ENCODE data around the gene LRRTM4. TPM values are rescaled to one million over a fixed set of nuclear protein-coding genes. Genes with fewer than 3 reads are reported as not detected.

The LRRTM4 gene
- total RNA-seq, 2 donors from 2014 or later, result not detected

DNA sequence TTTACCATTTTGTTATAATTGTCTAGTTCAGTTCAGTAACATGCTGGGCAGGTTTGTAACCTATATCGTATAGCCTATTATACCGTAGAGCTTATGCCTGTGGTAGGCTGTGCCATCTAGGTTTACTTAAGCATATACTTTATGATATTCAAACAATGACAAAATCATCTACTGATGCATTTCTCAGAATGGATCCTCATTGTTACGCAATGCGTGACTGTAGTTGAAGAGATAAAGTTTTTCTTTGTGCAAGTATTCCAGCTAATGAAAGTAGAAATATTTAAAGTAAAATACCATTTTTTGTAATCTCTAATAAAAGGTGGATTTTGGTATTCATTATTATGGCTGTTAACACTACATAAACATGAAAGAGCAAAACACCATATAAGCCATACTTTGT is 100.2 kb downstream of the LRRTM4 start:
- no peak for ATAC-seq (replicated peaks)
- Mint-ChIP-seq H3K9me3 (peaks cover 9% of the 10 kb centered on the region), H3K4me3 (no peak overlapping the region), H3K27me3 (no peaks in the 10 kb centered on the region), H3K4me1 (no peaks in the 10 kb centered on the region), H3K27ac (no peak overlapping the region), H3K36me3 (ENCODE audit: low read depth) (no peaks in the 10 kb centered on the region)

- H3K27me3 Mint-ChIP-seq, result no peaks in the 10 kb centered on the region
Measured at GRCh38 chr2:77418537-77418936, 103.6 kb downstream of the LRRTM4 start.

DNA sequence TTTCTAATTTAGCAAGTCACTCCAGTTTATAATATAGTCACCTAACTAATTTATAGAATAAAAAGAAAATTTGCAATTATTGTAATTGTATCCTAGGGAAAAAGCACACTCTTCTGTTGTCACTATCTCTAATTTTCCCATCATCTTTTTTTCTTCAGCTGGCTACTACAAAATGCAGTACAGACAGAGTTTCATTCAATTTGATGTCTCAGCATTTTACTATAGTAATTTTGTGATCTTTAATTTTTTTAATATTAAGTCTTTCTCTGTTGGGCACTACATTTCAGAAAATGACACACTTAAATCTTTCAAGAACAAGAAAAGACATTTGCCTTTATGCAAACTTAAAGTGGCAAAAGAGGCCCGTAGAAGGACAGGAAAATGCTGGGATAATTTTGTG is 118.0 kb downstream of the LRRTM4 start:
- Mint-ChIP-seq H3K27me3 (no peaks in the 10 kb centered on the region), H3K27ac (no peak overlapping the region), H3K4me3 (no peak overlapping the region), H3K9me3 (peaks cover 10% of the 10 kb centered on the region), H3K4me1 (no peaks in the 10 kb centered on the region), H3K36me3 (ENCODE audit: low read depth) (no peaks in the 10 kb centered on the region)
- ATAC-seq (replicated peaks), result no peak

More at GRCh38 chr2:77418537-77418936, 103.6 kb downstream of the LRRTM4 start:
- no peak overlapping the region for H3K4me3 Mint-ChIP-seq
- ATAC-seq (replicated peaks), result no peak
- no peaks in the 10 kb centered on the region for H3K36me3 Mint-ChIP-seq (ENCODE audit: low read depth)
- no peak overlapping the region for H3K27ac Mint-ChIP-seq
- H3K9me3 Mint-ChIP-seq, result peaks cover 18% of the 10 kb centered on the region
- no peaks in the 10 kb centered on the region for H3K4me1 Mint-ChIP-seq

- no peak for ATAC-seq (replicated peaks)
- Mint-ChIP-seq H3K27me3 (no peaks in the 10 kb centered on the region), H3K36me3 (ENCODE audit: low read depth) (no peaks in the 10 kb centered on the region), H3K27ac (no peak overlapping the region), H3K4me1 (no peaks in the 10 kb centered on the region), H3K4me3 (no peak overlapping the region), H3K9me3 (peaks cover 8% of the 10 kb centered on the region)
Measured at GRCh38 chr2:77398970-77399600, 123.1 kb downstream of the LRRTM4 start.

DNA sequence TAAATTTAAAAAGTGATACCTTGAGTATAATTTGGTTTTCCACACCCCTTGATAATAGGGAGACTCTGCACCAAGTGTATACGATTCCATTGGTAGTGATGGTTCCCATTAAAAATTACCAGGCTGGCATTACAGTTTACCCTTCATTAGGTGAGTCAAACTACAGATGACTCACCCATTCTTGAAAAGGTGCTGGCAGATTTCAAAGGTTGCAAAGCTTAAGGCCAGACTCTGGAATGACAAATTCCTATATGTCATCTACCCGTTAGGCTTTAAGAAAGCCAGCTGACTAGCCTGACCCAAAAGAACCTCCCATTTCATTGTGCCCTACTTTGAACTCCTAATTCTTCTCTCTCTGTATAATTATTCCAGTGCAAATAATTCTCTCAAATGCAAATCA is 124.4 kb downstream of the LRRTM4 start:
- H3K27ac Mint-ChIP-seq, result no peak overlapping the region
- H3K9me3 Mint-ChIP-seq, result peaks cover 15% of the 10 kb centered on the region
- H3K4me3 Mint-ChIP-seq, result no peak overlapping the region
- no peaks in the 10 kb centered on the region for H3K4me1 Mint-ChIP-seq
- H3K36me3 Mint-ChIP-seq (ENCODE audit: low read depth), result no peaks in the 10 kb centered on the region
- no peak for ATAC-seq (replicated peaks)
- no peaks in the 10 kb centered on the region for H3K27me3 Mint-ChIP-seq

DNA sequence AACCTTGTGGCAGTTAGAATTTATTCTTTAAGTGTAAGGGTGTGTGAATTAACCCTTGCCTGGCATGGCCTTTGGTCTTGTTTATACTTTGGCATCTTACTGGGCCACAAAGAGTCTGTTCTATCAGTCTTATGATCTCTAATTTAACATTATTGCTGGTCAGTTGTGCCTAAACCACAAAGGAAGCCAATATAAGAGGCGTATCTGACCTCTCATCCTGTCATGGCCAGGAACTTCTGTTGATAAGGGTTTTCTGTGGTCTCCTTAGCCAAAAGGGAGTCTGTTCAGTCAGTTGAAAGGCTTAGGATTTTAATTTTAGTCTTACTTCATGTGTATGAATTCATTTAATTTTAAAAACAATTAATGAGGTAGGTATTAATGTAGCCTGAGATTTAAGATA is 127.2 kb downstream of the LRRTM4 start:
- H3K27ac Mint-ChIP-seq, result no peak overlapping the region
- H3K4me3 Mint-ChIP-seq, result no peak overlapping the region
- no peaks in the 10 kb centered on the region for H3K36me3 Mint-ChIP-seq (ENCODE audit: low read depth)
- ATAC-seq (replicated peaks), result no peak
- H3K4me1 Mint-ChIP-seq, result no peaks in the 10 kb centered on the region
- peaks cover 11% of the 10 kb centered on the region for H3K9me3 Mint-ChIP-seq
- no peaks in the 10 kb centered on the region for H3K27me3 Mint-ChIP-seq

GRCh38 chr2:77391119-77391518 is 131.1 kb downstream of the LRRTM4 start:
- Mint-ChIP-seq H3K4me1 (no peaks in the 10 kb centered on the region), H3K36me3 (ENCODE audit: low read depth) (no peaks in the 10 kb centered on the region), H3K4me3 (no peak overlapping the region), H3K9me3 (peaks cover 13% of the 10 kb centered on the region), H3K27ac (no peak overlapping the region), H3K27me3 (no peaks in the 10 kb centered on the region)
- no peak for ATAC-seq (replicated peaks)

DNA sequence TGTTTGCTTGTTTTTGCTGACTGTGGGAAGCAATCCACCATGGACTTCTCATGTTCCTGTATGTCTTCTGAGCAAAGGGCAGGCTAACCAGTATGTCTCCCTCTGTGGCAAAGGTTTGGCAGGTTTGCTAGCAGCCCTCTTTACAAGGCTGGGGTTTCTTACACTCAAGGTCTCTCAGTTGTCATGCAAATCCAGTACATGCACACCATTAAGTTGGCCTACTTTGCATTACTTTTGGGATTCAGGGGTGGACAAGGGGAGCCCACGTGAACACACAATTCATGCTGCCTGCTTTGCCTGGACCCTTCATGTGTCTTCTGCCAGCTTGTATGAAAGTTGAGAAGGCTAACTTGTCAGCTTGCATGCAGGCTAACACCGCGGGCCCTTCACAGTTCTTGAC is 134.9 kb downstream of the LRRTM4 start:
- Mint-ChIP-seq H3K27ac (no peak overlapping the region), H3K27me3 (no peaks in the 10 kb centered on the region), H3K9me3 (peaks cover 11% of the 10 kb centered on the region), H3K36me3 (ENCODE audit: low read depth) (no peaks in the 10 kb centered on the region), H3K4me1 (no peaks in the 10 kb centered on the region), H3K4me3 (no peak overlapping the region)
- ATAC-seq (replicated peaks), result no peak

- no peaks in the 10 kb centered on the region for H3K27me3 Mint-ChIP-seq
- no peak overlapping the region for H3K4me3 Mint-ChIP-seq
- H3K4me1 Mint-ChIP-seq, result no peaks in the 10 kb centered on the region
- ATAC-seq (replicated peaks), result no peak
- H3K36me3 Mint-ChIP-seq (ENCODE audit: low read depth), result no peaks in the 10 kb centered on the region
- peaks cover 3% of the 10 kb centered on the region for H3K9me3 Mint-ChIP-seq
- H3K27ac Mint-ChIP-seq, result no peak overlapping the region
Measured at GRCh38 chr2:77372636-77373035, 149.5 kb downstream of the LRRTM4 start.

DNA sequence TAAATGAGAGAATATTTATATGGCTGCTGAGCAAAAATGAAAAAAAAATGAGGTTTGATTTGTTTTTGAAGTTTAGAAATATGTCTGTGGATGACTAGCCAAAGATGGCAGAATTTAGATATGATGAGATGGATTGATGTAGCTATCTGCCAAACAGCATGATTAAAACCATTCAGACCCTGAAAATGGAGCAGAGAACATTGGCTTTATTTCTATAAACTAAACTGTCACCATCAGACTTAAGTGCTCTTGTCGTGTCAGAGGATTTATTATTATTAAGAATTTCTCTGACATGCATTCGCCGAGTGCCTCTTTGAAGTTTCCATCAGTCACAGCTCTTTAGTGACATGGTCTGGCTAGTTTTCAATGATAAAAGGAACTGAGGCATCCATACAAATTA is 151.7 kb downstream of the LRRTM4 start:
- H3K36me3 Mint-ChIP-seq (ENCODE audit: low read depth), result no peaks in the 10 kb centered on the region
- H3K4me1 Mint-ChIP-seq, result no peaks in the 10 kb centered on the region
- H3K4me3 Mint-ChIP-seq, result no peak overlapping the region
- no peak overlapping the region for H3K27ac Mint-ChIP-seq
- no peak for ATAC-seq (replicated peaks)
- peaks cover 14% of the 10 kb centered on the region for H3K9me3 Mint-ChIP-seq
- no peaks in the 10 kb centered on the region for H3K27me3 Mint-ChIP-seq

- Mint-ChIP-seq H3K27ac (no peak overlapping the region), H3K9me3 (peaks cover 17% of the 10 kb centered on the region)
Measured at GRCh38 chr2:77363277-77363676, 158.9 kb downstream of the LRRTM4 start.

DNA sequence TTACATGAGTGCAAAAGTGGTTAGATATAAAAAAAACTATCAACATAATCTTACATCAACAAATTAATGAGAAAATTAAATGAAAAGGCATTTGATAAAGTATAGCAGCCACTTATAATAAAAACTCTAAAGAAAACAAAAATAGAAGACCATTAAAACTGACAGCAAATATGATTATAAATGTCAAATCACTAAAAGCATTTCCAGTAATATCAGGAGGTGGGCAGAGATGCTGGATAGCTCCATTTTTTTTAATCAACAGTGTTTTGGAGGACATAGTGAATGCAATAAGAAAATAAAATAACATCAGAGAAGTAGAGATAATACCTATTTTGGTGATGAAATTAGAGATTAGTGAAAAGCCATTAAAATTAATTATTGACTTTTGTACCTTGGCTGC is 173.4 kb downstream of the LRRTM4 start:
- ATAC-seq (replicated peaks), result no peak
- no peaks in the 10 kb centered on the region for H3K27me3 Mint-ChIP-seq
- no peak overlapping the region for H3K4me3 Mint-ChIP-seq
- H3K36me3 Mint-ChIP-seq (ENCODE audit: low read depth), result no peaks in the 10 kb centered on the region
- no peaks in the 10 kb centered on the region for H3K4me1 Mint-ChIP-seq
- H3K9me3 Mint-ChIP-seq, result peaks cover 9% of the 10 kb centered on the region
- H3K27ac Mint-ChIP-seq, result no peak overlapping the region

More at GRCh38 chr2:77363277-77363676, 158.9 kb downstream of the LRRTM4 start:
- H3K27me3 Mint-ChIP-seq, result no peaks in the 10 kb centered on the region
- no peaks in the 10 kb centered on the region for H3K36me3 Mint-ChIP-seq (ENCODE audit: low read depth)
- no peaks in the 10 kb centered on the region for H3K4me1 Mint-ChIP-seq
- no peak overlapping the region for H3K4me3 Mint-ChIP-seq
- ATAC-seq (replicated peaks), result no peak

DNA sequence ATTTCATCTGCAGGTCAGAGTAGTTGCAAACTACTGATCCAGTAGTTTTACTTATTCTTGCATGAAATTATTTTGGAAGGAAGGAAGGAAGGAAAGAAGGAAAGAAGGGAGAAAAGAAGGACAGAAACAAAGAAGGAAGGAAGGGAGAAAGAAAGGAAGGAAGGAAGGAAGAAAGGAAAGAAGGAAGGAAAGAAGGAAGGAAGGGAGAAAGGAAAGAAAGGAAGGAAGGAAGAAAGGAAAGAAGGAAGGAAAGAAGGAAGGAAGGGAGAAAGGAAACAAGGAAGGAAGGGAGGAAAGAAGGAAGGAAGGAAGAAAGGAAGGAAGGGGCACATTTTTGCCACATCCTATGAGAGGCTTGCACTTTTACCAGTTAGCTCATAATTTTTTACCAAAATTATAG is 186.2 kb downstream of the LRRTM4 start:
- no peak overlapping the region for H3K27ac Mint-ChIP-seq
- H3K4me3 Mint-ChIP-seq, result no peak overlapping the region
- H3K36me3 Mint-ChIP-seq (ENCODE audit: low read depth), result no peaks in the 10 kb centered on the region
- no peak for ATAC-seq (replicated peaks)
- no peaks in the 10 kb centered on the region for H3K27me3 Mint-ChIP-seq
- H3K9me3 Mint-ChIP-seq, result peaks cover 18% of the 10 kb centered on the region
- no peaks in the 10 kb centered on the region for H3K4me1 Mint-ChIP-seq

DNA sequence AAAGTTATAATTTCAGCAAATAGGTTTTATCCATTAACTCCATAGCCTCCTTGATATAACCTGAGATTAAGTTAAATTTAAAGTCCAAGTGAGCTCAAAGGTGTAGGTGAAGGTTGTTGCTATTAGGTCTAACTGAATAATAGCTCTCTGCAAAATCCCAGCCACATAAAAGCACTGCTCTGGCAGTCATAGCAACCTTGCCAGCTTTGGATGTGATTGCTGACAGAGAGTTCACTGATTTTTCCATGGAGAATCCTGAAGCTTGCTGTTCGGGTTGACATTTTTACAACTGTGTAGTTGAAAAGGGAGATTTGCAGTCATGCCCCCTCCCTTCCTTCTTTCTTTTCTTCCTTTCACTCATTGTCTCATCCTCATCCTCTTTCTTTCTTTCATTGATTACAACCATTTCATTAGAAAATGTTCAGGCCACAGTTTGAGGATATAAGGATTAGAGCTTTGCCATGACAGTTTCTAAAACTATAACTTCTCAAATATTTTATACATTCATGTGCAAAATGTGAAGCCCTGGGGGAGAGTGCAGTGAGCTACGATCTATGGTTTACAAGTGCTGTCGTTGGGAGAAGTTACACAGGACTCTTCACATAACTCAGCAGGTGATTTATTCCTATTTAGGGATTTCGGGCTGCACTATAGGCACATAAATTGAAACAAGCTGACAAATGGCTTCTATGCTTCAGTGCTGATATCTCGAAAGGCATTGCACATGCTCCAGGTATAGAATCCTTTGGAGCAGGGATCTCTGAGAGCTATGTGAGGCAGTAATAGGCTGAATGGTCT is 193.8 kb downstream of the LRRTM4 start:
- no peak for ATAC-seq (replicated peaks)
- Mint-ChIP-seq H3K4me1 (no peaks in the 10 kb centered on the region), H3K36me3 (ENCODE audit: low read depth) (no peaks in the 10 kb centered on the region), H3K27ac (no peak overlapping the region), H3K4me3 (no peak overlapping the region), H3K9me3 (peaks cover 17% of the 10 kb centered on the region), H3K27me3 (no peaks in the 10 kb centered on the region)

- peaks cover 14% of the 10 kb centered on the region for H3K9me3 Mint-ChIP-seq
- H3K4me1 Mint-ChIP-seq, result no peaks in the 10 kb centered on the region
- no peak for ATAC-seq (replicated peaks)
- H3K27me3 Mint-ChIP-seq, result no peaks in the 10 kb centered on the region
- H3K36me3 Mint-ChIP-seq (ENCODE audit: low read depth), result no peaks in the 10 kb centered on the region
- no peak overlapping the region for H3K27ac Mint-ChIP-seq
- no peak overlapping the region for H3K4me3 Mint-ChIP-seq
Measured at GRCh38 chr2:77325395-77325794, 196.8 kb downstream of the LRRTM4 start.
